ENCODE measurements around the gene GPR183. TPM values are rescaled to one million over a fixed set of nuclear protein-coding genes. Genes with fewer than 3 reads are reported as not detected.

GPR183 gene
- total and polyA plus RNA-seq, 2 of the 8 experiments (the other 6 are each of a cell fraction or from before 2014, with no cell fraction given): not detected

DNA sequence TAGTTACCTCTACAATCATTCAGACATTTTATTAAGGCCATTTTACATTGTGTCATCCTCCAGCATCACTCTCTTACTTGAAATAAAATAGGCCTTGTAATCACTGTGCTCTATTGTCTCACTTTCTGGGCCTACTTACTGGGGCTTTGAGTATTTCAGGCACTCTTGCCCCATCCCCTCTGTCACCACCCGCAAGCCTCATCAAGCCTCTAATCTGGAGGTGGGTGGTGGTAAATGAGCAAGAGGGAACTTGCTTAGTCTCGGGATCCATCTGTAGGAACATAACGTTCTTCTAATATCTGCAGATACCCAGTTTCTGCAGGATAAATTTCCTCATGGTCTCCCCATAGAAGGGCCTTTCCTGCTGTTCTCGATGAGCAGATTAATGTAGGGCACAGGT, 29.6 kb downstream of the GPR183 start:
- Histone ChIP-seq H3K23ac (ENCODE audit: insufficient read length) (no peak overlapping the region), H4K91ac (replicated peaks; ENCODE audit: insufficient read length, low read length) (no peak overlapping the region), H2BK15ac (ENCODE audit: low read length) (no peak overlapping the region), H3K56ac (replicated peaks; ENCODE audit: insufficient read length, low read depth, low read length) (no peak overlapping the region), H3K79me2 (ENCODE audit: control insufficient read depth in 1 of 2, insufficient read depth in 2 of 2, low read length in 2 of 2) (no peaks in the 10 kb centered on the region), H4K8ac (ENCODE audit: extremely low read depth, insufficient read depth, low read length) (no peak overlapping the region), H4K20me1 (replicated peaks in 1 of 2; ENCODE audit: control insufficient read depth in 1 of 2, insufficient read depth in 2 of 2, low read length in 2 of 2) (peaks cover 4 to 9% of the 10 kb centered on the region in 2 experiments), H3K4me3 (ENCODE audit: extremely low read depth in 1 of 4, insufficient read depth in 2 of 4, low read depth in 3 of 4, low read length in 4 of 4) (no peak overlapping the region), H3K27ac (ENCODE audit: low read depth, low read length) (no peak overlapping the region), H3K9ac (replicated peaks in 1 of 4; ENCODE audit: extremely low read depth in 1 of 4, low read depth in 3 of 4, low read length in 3 of 4) (no peak overlapping the region), H3K4me1 (replicated peaks in 1 of 4; ENCODE audit: control insufficient read depth in 3 of 4, insufficient read depth in 4 of 4, low read length in 3 of 4) (peaks cover 0 to 13% (median 4%) of the 10 kb centered on the region in 4 experiments; a peak in 5 of 7 replicates), H2BK120ac (replicated peaks; ENCODE audit: low read depth, low read length) (no peak overlapping the region), H3K18ac (ENCODE audit: extremely low read depth, low read length) (no peak overlapping the region), H3K9me3 (ENCODE audit: insufficient read depth in 2 of 2, low read depth in 1 of 2, low read length in 1 of 2) (no peaks in the 10 kb centered on the region), H2AK5ac (ENCODE audit: low read depth, low read length) (no peak overlapping the region), H4K5ac (ENCODE audit: insufficient read length, low read depth, low read length) (no peak overlapping the region), H2BK20ac (ENCODE audit: low read length) (no peak overlapping the region), H3K14ac (ENCODE audit: insufficient read length) (no peak overlapping the region), H3K4me2 (ENCODE audit: insufficient read depth in 1 of 2, low read depth in 2 of 2, low read length in 2 of 2) (no peak overlapping the region), H3K36me3 (ENCODE audit: control insufficient read depth in 2 of 4, insufficient read depth in 4 of 4, low read length in 3 of 4) (no peaks in the 10 kb centered on the region; a peak in 1 of 8 replicates), H3K27me3 (replicated peaks in 1 of 4; ENCODE audit: control insufficient read depth in 3 of 4, extremely low read depth in 1 of 4, insufficient read depth in 3 of 4, low read length in 3 of 4) (no peaks in the 10 kb centered on the region), H3K4ac (replicated peaks; ENCODE audit: insufficient read length, low read depth, low read length) (no peak overlapping the region), H2AFZ (ENCODE audit: low read length) (no peak overlapping the region), H3K23me2 (ENCODE audit: low read depth, low read length) (no peaks in the 10 kb centered on the region), H3K79me1 (ENCODE audit: low read depth, low read length) (no peaks in the 10 kb centered on the region; the same call in 1 of the 2 replicates), H2BK5ac (ENCODE audit: low read depth, low read length) (no peak overlapping the region), H2BK12ac (ENCODE audit: low read depth, low read length) (no peak overlapping the region)
- ChIA-PET CTCF (ENCODE audit: partially characterized antibody) (no interaction called here), POLR2A (ENCODE audit: partially characterized antibody) (no interaction called here)
- DNase-seq (ENCODE audit: low read depth in 1 of 2, low spot score in 2 of 2): no peak
- no peak for FAIRE-seq
- 99% methylated on average over 4 of the region's 4 CpGs; no CpG with 5 or more reads in 1 of the 2 experiments for WGBS, 2 experiments (ENCODE audit: extremely low coverage in 1 of 2, insufficient coverage in 1 of 2, insufficient read length in 1 of 2, insufficient replicate concordance in 2 of 2, low coverage in 1 of 2, low lambda C conversion rate in 2 of 2, missing lambda C conversion rate in 1 of 2)
- TF ChIP-seq, protein P1, sequence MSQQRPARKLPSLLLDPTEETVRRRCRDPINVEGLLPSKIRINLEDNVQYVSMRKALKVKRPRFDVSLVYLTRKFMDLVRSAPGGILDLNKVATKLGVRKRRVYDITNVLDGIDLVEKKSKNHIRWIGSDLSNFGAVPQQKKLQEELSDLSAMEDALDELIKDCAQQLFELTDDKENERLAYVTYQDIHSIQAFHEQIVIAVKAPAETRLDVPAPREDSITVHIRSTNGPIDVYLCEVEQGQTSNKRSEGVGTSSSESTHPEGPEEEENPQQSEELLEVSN (IDR thresholded peaks at IDR 0.05): no peak
- TF ChIP-seq KDM5A (IDR thresholded peaks at IDR 0.05; ENCODE audit: low read length) (no peak), TBP (IDR thresholded peaks at IDR 0.05; ENCODE audit: low read depth, low read length) (no peak), CTBP2 (IDR thresholded peaks at IDR 0.05; ENCODE audit: borderline replicate concordance, insufficient read depth, insufficient read length, low read length) (no peak), POLR2A (IDR thresholded peaks at IDR 0.05; ENCODE audit: control extremely low read depth in 1 of 2, low read depth in 2 of 2, low read length in 2 of 2) (no peak), HDAC2 (IDR thresholded peaks at IDR 0.05; ENCODE audit: borderline replicate concordance in 1 of 2, low read depth in 2 of 2, low read length in 2 of 2) (no peak), RBBP5 (IDR thresholded peaks at IDR 0.05; ENCODE audit: borderline replicate concordance, low read depth, low read length) (no peak), SP4 (IDR thresholded peaks at IDR 0.05; ENCODE audit: low read length) (no peak), CREB1 (IDR thresholded peaks at IDR 0.05) (no peak), FOSL1 (IDR thresholded peaks at IDR 0.05; ENCODE audit: insufficient read depth, low read depth, low read length) (no peak), TEAD4 (IDR thresholded peaks at IDR 0.05; ENCODE audit: low read depth, low read length) (no peak)
- TF ChIP-seq, protein P2, sequence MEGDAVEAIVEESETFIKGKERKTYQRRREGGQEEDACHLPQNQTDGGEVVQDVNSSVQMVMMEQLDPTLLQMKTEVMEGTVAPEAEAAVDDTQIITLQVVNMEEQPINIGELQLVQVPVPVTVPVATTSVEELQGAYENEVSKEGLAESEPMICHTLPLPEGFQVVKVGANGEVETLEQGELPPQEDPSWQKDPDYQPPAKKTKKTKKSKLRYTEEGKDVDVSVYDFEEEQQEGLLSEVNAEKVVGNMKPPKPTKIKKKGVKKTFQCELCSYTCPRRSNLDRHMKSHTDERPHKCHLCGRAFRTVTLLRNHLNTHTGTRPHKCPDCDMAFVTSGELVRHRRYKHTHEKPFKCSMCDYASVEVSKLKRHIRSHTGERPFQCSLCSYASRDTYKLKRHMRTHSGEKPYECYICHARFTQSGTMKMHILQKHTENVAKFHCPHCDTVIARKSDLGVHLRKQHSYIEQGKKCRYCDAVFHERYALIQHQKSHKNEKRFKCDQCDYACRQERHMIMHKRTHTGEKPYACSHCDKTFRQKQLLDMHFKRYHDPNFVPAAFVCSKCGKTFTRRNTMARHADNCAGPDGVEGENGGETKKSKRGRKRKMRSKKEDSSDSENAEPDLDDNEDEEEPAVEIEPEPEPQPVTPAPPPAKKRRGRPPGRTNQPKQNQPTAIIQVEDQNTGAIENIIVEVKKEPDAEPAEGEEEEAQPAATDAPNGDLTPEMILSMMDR (IDR thresholded peaks at IDR 0.05; ENCODE audit: control extremely low read depth in 1 of 3, insufficient read depth in 1 of 3, low read depth in 1 of 3, low read length in 3 of 3): no peak
